Hippocampal formation (tissue), 2 donors: ENCODE data around the gene LRP5.

Source experiments
- DNase-seq, 2 donors: peaks; one replicate each; lab custom pipeline; 2025; lab: John Stamatoyannopoulos, UW

LRP5 gene

DNA sequence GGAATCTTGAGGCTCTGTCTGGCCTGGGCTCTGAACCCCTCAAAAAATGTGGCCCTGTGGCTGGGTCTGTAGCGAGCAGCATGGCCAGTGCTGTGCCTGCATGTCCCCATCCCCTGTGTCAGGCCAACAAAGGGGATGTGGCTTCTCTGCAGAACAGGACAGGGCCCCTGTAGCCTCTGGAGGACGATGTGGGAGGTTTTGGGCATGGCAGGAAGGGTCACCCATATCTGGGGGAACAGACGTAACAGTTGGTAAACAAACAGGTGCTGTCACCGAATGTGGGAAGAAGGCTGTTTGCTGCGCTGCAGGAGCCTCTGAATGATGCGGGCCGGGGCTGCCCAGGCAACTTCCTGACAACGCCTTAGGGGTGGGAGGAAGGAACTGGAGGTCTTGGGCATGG, 35.0 kb downstream of the LRP5 start:
- DNase-seq, result no peak

DNA sequence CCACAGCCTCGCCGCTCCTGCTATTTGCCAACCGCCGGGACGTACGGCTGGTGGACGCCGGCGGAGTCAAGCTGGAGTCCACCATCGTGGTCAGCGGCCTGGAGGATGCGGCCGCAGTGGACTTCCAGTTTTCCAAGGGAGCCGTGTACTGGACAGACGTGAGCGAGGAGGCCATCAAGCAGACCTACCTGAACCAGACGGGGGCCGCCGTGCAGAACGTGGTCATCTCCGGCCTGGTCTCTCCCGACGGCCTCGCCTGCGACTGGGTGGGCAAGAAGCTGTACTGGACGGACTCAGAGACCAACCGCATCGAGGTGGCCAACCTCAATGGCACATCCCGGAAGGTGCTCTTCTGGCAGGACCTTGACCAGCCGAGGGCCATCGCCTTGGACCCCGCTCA, 35.5 kb downstream of the LRP5 start:
- no peak for DNase-seq

DNA sequence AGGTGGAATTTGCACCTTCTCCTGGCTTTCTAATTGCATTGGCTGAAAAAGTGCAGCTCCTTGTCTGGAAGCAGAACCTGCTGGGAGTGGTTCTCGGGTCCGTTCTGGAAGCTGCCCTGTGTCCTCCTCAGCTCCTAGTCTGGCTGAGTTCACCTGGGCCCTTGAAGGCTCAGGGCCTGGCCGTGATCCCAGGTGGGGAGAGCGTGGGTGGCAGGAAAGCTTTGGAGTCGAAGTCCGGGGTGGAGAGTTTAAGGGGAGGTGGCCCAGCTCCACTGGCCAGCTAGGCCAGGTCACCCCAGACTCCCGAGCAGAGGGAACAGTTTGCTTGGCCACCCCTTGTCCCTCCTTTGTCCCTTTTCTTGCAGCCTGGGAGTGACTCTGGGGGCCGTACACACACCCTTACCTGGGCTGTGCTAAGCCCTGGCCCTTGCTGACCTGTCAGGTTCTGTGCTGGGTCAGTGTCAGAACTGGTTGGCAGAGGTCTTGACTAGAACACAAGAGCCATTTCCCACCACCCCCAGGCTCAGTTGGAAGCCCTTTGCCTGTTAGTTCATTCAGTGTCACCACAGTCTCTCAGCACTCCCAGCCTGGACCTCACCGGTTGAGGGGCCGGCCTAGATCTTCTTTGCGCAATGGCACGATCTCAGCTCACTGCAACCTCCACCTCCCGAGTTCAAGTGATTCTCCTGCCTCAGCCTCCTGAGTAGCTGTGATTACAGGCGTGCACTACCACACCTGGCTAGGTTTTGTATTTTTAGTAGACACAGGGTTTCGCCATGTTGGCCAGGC, 37.3 kb downstream of the LRP5 start:
- DNase-seq, result no peak

DNA sequence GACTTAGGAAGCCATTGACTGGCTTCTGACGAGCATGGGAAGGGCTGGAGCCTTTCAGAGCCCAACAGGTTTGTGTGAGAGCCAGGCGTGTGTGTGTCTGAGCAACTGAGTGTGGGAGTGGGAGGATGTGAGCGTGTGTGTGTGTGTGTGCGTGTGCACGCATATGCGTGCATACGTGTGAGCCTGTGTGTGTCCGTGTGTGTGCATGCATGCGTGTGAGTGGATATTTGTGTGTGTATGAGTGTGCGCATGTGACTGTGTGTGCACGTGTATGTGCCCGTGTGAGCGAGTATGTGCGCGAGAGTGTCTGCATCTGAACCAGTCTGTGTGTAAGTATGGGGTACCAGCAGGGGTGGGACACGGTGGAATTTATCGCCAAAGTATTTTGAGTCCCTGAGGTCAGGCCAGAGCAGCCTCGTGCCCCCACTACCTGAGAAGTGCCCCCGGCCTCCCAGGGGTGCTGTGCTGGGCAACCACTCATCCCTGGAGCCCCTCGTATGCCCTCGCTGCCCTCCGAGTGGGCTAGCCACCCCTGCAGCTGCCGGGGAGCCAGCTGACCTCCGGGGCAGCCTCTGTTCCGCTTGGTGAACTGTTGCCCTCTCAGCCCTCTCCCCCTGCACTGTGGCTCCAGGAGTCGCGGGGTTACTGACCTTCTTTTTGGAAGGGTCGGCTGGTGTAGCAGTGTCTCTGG, 38.5 kb downstream of the LRP5 start:
- no peak for DNase-seq

DNA sequence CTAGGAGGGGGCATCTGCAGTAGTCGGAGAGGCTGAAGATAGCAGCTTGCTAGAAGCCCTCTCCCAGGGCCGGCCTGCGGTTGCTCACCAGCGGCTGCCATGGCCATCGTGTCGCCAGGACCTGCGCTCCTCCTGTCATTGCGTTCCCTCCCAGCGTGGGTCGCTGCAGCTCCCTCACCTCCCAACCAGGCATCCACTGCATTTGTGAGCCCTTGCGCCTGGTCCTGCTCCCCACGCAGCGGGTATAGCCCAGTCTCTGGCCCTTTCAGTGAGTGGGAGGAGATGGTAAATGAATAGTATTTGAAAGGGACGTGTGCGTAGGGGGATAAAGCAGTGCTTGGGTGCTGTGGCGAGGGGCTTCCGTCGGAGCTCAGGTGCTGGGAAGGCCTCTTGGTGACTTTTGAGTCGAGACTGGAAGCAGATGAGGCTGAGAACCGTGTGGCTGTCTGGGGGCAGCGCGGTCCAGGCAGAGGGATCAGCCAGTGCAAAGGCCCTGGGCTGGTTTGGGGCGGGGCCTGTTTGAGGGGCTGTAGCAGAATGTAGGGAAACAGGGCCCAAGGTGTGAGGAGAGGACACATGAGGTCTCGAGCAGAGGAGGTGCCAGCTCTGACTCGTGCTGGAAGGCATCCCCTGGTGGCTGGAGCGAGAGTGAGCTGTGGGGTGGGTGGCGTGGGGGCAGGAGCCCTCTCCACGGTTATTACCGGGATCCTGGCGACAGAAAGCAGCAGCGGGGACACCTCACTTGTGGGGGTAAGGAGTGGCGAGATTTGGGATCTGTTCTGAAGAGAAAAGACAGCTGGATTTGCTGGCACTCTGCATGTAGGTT, 39.3 kb downstream of the LRP5 start:
- no peak for DNase-seq

DNA sequence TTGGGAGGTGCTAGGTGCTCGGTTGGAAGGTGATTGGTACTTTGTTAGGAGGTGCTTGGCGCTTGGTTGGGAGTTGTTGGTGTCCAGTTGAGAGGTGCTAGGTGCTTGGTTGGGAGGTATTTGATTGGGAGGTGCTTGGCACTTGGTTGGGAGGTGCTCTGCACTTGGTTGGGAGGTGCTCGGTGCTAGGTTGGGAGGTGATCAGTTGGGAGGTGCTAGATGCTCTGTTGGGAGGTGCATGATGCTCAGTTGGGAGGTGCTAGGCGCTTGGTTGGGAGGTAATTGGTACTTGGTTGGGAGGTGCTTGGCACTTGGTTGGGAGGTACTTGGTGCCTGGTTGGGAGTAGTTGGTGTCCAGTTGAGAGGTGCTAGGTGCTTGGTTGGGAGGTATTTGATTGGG, 40.2 kb downstream of the LRP5 start:
- no peak for DNase-seq

DNA sequence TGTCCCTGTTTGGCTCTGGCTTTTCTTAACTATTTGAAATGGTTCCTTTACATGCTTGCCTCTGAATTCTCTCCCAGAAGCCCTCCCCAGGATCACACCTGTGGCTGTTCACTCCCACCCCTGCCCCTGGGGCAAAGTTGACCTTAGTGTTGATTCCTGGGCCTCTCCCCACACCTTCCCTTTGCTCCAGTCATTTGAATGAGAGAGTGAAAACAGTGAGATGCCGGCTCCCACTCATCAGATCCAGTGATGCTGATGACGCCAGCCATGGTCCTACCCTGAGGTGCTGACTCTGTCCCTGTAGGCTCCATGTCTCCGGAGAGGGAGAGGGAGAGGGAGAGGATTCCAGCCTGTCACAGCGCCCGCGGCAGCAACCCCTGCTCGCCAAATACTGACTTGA, 40.7 kb downstream of the LRP5 start:
- no peak for DNase-seq

DNA sequence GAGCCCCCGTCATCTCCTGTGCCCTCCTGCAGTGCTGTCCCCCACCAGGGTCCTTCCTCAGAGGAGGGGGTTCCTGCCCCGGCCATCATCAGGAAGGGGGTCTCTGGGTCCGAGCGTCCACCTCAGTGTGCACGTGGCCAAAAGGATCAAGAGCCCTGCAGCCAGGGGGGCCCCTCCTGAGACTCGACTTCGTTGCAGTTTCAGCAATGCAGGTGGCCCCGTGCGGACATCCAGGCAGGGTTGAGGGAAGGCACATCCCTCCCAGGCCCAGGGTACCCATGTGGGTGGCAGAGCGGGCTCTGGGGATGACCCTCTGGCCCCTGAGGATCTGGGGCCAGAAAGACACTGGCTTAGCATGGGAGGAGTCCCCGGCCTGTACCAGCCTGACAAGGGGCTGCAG, 41.3 kb downstream of the LRP5 start:
- no peak for DNase-seq

DNA sequence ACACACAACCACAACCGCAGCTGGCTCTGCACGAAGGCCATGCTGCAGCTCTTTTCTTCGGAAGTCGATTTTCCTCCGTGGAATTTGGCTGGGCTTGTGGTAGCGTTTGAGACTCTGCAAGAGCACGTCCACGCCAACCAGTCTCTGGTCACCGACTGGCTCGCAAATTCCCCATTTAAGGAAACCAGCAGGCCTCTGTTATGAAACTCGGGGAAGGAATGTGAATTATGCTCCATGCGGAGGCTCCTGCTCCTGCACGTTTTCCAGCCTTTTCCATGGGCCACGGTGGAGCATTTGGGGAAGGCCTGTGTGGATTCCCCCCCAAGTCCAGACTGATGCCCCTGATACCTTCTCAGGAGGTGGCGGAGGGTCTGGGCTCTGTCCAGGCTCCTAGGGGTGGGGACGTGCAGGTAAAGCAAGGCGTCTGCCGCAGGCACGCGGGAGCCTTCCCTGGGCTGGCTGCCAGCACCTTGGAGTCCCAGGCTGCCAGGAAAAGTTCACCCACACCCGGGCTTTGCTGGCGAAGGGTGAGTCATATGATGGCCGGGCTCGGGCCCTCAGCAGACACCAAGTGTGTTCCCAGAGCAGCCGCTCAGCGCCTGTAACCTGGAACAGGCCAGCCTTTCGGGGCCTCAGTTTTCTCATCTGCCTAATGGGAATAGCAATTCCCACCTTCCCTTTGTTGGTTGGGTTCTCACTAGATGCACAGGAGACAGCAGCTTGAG, 41.9 kb downstream of the LRP5 start:
- no peak for DNase-seq

DNA sequence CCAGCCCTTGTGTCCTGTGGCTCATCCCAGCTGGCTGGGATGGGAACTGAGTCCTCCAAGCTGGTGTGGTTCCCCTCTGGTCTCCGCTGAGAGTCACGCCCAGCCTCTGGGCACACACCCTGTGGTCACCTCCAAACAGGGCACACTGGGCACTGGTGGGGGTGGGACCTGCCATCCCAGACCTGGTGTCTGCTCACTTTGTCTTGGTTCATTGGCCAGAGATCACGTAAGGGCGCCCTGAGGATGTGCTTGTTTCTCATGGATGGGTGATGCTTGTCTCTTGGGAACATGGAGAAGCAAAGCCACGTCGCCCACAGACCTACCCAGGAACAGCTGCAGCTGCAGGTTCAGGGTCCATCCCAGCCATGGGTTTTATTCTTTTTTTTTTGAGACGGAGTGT, 43.1 kb downstream of the LRP5 start:
- no peak for DNase-seq

DNA sequence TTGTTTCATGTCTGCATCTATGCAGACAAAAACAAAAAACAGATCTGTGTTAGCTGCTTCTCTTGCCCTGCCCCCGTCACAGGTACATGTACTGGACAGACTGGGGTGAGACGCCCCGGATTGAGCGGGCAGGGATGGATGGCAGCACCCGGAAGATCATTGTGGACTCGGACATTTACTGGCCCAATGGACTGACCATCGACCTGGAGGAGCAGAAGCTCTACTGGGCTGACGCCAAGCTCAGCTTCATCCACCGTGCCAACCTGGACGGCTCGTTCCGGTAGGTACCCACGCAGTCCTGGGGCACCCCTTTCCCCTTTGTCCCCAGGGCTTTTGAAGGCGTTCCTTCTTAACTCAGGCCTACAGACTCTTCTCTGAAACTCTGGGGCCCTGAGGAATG, 45.2 kb downstream of the LRP5 start:
- no peak for DNase-seq

DNA sequence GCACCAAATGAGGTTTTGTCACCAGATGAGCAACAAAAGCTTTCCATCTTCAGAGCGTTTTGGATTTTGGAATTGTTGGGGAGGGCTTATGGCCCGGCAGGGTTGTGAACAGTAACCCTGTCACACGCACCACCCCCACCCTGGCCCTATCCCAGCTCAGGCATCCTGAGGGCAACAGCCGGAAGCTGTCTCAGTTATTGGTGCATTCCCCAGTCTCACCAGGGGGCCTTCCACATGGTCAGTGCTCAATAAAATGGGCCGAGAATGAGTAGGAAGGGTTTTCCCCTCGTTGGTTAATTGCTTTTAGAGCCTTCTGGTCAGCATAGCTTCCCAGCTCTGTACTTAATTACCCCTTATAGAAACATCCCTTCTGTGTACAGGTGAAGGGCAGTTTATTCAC, 46.0 kb downstream of the LRP5 start:
- no peak for DNase-seq

DNA sequence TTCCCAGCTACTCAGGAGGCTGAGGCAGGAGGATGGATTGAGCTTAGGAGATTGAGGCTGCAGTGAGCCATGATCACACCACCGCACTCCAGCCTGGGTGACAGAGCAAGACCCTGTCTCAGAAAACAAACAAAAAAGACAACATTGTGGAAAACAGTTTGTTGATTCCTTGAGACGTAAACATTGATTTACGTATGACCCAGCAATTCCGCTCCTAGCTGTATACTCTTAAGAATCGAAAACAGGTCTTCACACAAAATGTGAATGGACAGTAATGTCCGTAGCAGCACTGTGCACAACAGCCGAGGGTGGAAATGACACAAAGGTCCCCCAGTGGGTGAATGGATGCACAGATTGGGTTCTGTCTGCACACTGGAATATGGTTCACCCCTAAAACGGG, 49.3 kb downstream of the LRP5 start:
- DNase-seq, result no peak

DNA sequence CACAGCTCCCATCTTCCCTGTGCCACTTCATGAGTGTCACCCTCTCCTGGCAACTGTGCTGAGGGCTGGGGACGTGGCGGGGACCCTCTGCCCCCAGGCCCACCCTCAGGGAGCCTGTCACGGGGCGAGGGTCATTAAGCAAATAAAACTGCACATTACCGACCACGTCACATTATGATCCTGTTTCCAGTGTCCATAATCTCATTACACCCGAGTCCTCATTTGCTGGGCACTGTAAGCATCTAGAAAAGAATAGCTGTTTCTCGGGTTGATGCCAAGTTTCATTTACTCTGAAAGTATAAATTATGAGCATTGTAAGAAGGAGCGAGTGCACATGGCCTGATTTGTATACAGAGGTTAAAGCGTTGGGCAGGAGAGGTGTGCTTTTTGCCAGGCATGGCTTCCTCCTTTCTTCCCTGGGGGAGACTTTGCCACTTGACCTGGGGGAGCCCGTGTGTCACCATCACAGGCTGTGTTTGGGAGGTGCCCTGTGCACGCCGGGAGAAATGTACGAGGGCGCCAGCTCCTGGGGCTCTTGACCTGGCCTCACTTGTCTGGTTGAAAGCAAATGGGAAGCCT, 50.5 kb downstream of the LRP5 start:
- no peak for DNase-seq

DNA sequence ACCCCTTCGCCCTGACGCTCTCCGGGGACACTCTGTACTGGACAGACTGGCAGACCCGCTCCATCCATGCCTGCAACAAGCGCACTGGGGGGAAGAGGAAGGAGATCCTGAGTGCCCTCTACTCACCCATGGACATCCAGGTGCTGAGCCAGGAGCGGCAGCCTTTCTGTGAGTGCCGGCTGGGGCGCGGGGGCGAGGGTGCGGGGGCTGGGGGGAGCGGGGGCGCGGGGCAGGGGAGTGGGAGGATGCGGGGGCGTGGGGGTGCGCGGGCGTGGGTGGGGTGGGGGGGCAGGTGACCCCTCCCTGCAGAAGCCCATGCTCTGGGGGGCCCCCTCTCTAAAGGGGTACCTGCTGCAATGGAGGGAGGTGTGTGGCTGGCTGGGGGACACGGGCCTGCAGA, 51.4 kb downstream of the LRP5 start:
- DNase-seq, result no peak

DNA sequence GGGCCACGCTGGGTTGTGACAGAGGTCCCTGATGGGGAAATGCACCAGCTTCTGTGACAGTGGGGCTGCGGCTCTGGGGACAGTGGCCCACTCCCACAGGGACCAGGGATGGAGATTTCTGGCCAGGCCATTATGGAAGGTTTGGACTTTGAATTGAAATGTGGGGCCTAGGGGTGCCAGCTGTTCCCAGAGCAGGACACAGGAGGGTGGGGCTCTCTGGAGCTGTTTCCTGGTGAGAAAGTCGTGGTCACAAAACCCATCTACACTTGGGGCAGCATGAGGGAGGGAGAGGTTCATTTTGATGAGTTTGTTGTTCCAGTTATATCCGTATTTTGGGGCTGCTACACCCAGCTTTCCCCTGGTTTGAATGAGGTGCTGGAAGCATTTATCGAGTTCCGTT, 52.2 kb downstream of the LRP5 start:
- no peak for DNase-seq

DNA sequence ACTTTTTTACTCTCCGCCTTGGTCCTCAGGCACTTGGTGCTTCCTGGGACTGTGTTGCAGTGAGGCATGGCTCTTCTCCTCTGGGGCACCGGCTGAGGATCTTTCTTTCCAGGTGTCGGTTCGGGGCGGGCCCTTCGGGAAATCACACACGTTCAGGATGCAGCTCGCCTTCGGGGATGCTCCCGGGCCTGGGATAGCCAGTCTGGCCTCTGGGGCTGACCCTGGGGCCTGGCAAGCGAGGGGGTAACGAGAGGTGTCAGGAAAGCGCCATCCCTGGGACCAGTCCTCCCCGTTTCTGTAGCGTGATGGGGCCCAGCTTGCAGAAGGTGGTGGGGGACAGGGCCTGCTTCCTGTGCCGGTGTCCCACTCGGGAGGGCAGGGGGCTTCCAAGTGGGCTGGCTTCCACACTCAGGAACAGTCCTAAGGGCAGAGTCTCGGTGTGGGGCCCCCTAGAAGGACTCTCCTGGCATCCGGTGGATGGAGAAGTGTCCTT, 53.6 kb downstream of the LRP5 start:
- DNase-seq, result no peak

DNA sequence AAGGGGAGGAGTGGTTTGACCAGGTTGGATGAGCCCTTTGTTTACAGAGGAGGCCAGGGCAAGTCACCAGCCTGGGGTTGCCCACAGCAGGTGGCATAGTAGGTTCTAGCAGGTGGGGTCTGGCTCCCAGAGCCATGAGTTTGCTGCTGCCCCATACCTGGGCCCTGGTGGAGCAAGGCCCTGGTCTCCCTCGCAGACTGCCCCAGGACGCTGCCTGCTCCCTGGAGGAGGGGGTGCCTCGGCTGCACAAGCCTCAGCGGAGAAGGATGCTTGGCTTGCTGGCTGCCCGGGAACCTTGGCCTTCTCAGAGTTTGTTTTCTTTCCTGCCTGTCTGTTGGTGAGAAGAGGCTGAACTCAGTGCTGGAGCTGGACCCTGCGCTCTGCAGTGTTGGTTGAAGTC, 54.9 kb downstream of the LRP5 start:
- no peak for DNase-seq

DNA sequence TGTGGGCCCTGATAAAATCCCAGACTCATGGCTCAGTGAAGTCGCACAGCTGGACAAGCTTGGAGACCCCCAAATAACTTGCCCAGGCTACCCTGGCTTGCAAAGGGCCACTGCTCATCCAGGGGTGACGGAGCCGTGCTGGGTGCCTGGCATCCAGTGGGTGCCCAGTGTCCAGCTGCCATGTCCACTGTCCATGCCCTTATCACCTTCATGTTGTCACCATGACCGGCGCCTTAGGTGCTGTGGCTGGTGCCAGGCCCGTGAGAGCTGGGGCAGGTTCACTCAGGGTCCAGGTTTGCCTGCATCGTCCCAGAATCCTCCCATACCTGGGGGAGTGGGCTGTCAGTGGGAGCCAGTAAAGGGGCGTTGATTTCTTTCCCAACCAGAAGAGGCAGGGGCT, 57.4 kb downstream of the LRP5 start:
- no peak for DNase-seq

DNA sequence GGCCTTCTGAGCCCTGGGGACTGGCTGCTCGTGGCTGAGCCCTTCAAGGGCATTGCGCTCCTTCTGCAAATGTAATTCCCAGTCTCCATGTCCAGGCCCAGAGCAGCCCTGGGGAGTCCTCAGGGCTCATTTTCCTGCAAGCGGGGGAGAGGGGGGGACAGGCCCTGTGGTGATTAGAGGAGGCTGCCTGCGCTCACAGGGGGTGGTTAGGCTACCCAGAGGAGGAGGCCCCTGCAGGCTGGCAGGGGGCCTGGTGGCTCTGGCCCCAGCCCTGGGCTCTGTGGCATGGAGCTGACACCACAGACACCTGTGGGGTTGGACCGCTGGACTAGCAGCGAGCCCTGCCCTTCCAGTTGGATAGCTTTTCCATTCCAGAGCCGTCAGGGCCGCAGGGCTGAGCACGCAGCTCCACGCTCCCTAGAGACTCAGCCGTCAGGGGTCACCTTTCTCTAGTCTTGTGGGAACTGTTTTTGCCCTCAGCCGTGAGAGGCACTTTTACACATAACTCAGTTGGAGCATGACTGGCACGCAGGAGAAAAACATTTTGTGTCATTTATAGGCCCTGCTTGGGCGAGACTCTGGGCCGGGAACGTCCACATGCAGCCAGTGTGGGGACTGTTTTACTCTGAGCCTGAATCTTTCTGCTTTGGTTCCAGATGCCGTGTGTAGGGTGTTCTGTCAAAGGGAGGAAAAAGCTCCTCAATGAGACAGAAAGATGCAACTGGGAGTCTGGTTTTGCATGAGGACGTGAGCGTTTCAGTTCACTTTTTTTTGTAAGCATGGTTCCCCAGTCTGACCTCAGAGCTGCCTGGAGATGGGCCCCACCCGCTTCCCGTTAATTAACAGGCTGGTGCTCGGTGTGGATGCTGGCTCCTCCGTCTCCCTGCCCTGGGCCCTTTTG, 58.1 kb downstream of the LRP5 start:
- no peak for DNase-seq
